HEK293 (cell line): Measurements from ENCODE around the gene LDB2.

ENCODE experiments used
- ZNF776 ChIP-seq: fragments of 450-650 bp; formaldehyde crosslinking; IDR thresholded peaks from 2 replicates; pipeline ENCODE4 v1.5.0; 2017; ENCODE audit warnings: missing biosample characterization, missing genetic modification characterization, borderline replicate concordance
- TF ChIP-seq, protein P1 (sequence below): fragments of 450-650 bp; formaldehyde crosslinking; IDR thresholded peaks from 2 replicates; pipeline ENCODE4 v1.5.1; 2016; ENCODE audit warnings: missing biosample characterization, missing genetic modification characterization

DNA sequence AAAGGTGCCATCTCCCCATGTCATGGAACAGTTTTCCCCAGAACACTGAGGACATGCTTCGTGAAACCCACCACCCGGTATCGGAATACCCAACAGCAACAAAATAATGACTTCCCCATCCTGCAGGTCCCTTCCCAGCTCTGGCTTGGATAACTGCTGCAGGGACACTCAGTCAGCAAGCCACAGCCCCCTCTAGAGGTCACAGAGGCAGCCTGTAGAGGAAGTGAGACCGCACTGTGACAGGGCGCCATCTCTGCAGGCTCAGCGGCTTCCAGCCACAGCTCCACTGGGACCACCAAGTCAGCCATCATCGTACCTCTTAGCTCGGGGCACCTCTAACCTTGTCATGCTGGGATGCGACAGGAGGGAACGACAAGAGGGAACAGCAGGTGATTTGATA lies 315.9 kb downstream of the LDB2 start:
- no peak for TF ChIP-seq ZNF776 (tag by site-specific recombination)
- TF ChIP-seq, protein P1, sequence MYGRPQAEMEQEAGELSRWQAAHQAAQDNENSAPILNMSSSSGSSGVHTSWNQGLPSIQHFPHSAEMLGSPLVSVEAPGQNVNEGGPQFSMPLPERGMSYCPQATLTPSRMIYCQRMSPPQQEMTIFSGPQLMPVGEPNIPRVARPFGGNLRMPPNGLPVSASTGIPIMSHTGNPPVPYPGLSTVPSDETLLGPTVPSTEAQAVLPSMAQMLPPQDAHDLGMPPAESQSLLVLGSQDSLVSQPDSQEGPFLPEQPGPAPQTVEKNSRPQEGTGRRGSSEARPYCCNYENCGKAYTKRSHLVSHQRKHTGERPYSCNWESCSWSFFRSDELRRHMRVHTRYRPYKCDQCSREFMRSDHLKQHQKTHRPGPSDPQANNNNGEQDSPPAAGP (tag by site-specific recombination): no peak
